GM21737 (cell line): ENCODE measurements around the gene LAMB4.

Source experiments
- ATAC-seq: cut with Tn5 transposase; IDR thresholded peaks from one replicate; pipeline ENCODE4 v1.9.1; 2021; ENCODE audit warnings: mild to moderate bottlenecking, moderate library complexity; ENCODE audit not compliant: unreplicated experiment

Gene LAMB4

GRCh38 chr7:108114117-108114841, 15.9 kb downstream of the LAMB4 start:
- ATAC-seq = peak; percentile 72

GRCh38 chr7:108112683-108113082, 17.5 kb downstream of the LAMB4 start:
- no peak for ATAC-seq

GRCh38 chr7:108109221-108109908, 20.8 kb downstream of the LAMB4 start:
- ATAC-seq = peak; percentile 61

GRCh38 chr7:108108131-108108530, 22.0 kb downstream of the LAMB4 start:
- no peak for ATAC-seq

- no peak for ATAC-seq
Observed at GRCh38 chr7:108104324-108104723, 25.8 kb downstream of the LAMB4 start.

GRCh38 chr7:108103558-108104298, 26.4 kb downstream of the LAMB4 start:
- no peak for ATAC-seq

GRCh38 chr7:108102671-108103312, 27.4 kb downstream of the LAMB4 start:
- no peak for ATAC-seq

- no peak for ATAC-seq
Observed at GRCh38 chr7:108101759-108102158, 28.4 kb downstream of the LAMB4 start.

GRCh38 chr7:108099713-108100112, 30.4 kb downstream of the LAMB4 start:
- no peak for ATAC-seq

GRCh38 chr7:108097703-108098102, 32.5 kb downstream of the LAMB4 start:
- no peak for ATAC-seq

- ATAC-seq = no peak
Observed at GRCh38 chr7:108096996-108097395, 33.2 kb downstream of the LAMB4 start.

GRCh38 chr7:108094933-108095710, 35.0 kb downstream of the LAMB4 start:
- no peak for ATAC-seq

GRCh38 chr7:108094346-108094745, 35.8 kb downstream of the LAMB4 start:
- no peak for ATAC-seq

- no peak for ATAC-seq
Observed at GRCh38 chr7:108093851-108094331, 36.3 kb downstream of the LAMB4 start.

GRCh38 chr7:108093341-108093740, 36.8 kb downstream of the LAMB4 start:
- no peak for ATAC-seq

- no peak for ATAC-seq
Observed at GRCh38 chr7:108091461-108091831, 38.7 kb downstream of the LAMB4 start.

- ATAC-seq = no peak
Observed at GRCh38 chr7:108090791-108091460, 39.2 kb downstream of the LAMB4 start.

- no peak for ATAC-seq
Observed at GRCh38 chr7:108089381-108089780, 40.8 kb downstream of the LAMB4 start.

- no peak for ATAC-seq
Observed at GRCh38 chr7:108088729-108089128, 41.4 kb downstream of the LAMB4 start.

- ATAC-seq = no peak
Observed at GRCh38 chr7:108087778-108088177, 42.4 kb downstream of the LAMB4 start.
